Smooth muscle cell (in vitro differentiated cells): ENCODE measurements around the gene ME3. TPM values are rescaled to one million over a fixed set of nuclear protein-coding genes. Genes with fewer than 3 reads are reported as not detected.
A peak's percentile ranks its signal among the peaks of the same experiment; 100 is the strongest.

Experiments used
- DNase-seq: peaks from one replicate; lab custom pipeline; 2025; ENCODE audit not compliant: unreplicated experiment; lab: John Stamatoyannopoulos, UW
- H2AFZ ChIP-seq: fragments of 200-600 bp; sonication (generic); 2 replicates; pipeline ENCODE4 v1.6.0; 2016; ENCODE audit warnings: antibody characterized with exemption, low read depth, mild to moderate bottlenecking
- H3F3A ChIP-seq: fragments of 200-600 bp; sonication (generic); 2 replicates; pipeline ENCODE4 v1.6.0; 2017; ENCODE audit warnings: antibody characterized with exemption, low read depth
- H3K27ac ChIP-seq: fragments of 200-600 bp; sonication (generic); 2 replicates; pipeline ENCODE4 v1.5.1; 2016; ENCODE audit warnings: low read depth, mild to moderate bottlenecking
- H3K27me3 ChIP-seq: fragments of 200-600 bp; sonication (generic); 2 replicates; pipeline ENCODE4 v1.6.1; 2016; ENCODE audit warnings: low read depth, mild to moderate bottlenecking
- H3K36me3 ChIP-seq: fragments of 200-600 bp; sonication (generic); 2 replicates; pipeline ENCODE4 v1.5.1; 2016; ENCODE audit warnings: low read depth
- H3K4me1 ChIP-seq: fragments of 200-600 bp; sonication (generic); 2 replicates; pipeline ENCODE4 v1.5.1; 2016; ENCODE audit warnings: low read depth
- H3K4me2 ChIP-seq: fragments of 200-600 bp; sonication (generic); 2 replicates; pipeline ENCODE4 v1.6.0; 2016; ENCODE audit warnings: mild to moderate bottlenecking
- H3K4me3 ChIP-seq: fragments of 200-600 bp; sonication (generic); 2 replicates; pipeline ENCODE4 v1.5.1; 2016; ENCODE audit warnings: mild to moderate bottlenecking
- H3K79me2 ChIP-seq: fragments of 200-600 bp; sonication (generic); 2 replicates; pipeline ENCODE4 v1.6.0; 2016; ENCODE audit warnings: low read depth, mild to moderate bottlenecking
- H3K9ac ChIP-seq: fragments of 200-600 bp; sonication (generic); 2 replicates; pipeline ENCODE4 v1.6.0; 2016; ENCODE audit warnings: low read depth
- H3K9me3 ChIP-seq: fragments of 200-600 bp; sonication (generic); replicated peaks from 2 replicates; pipeline ENCODE4 v1.5.1; 2016; ENCODE audit warnings: low read depth
- H4K20me1 ChIP-seq: fragments of 200-600 bp; sonication (generic); 2 replicates; pipeline ENCODE4 v1.6.0; 2016; ENCODE audit warnings: low read depth
- CTCF ChIP-seq: fragments of 200-600 bp; sonication (generic); IDR thresholded peaks from 2 replicates; pipeline ENCODE4 v1.5.1; 2017; ENCODE audit warnings: borderline replicate concordance, mild to moderate bottlenecking, antibody characterized with exemption; ENCODE audit not compliant: insufficient read depth, poor library complexity, severe bottlenecking
- WGBS: methylation state at CpG from one replicate; pipeline ENCODE4 v1.1.7; 2016; ENCODE audit warnings: low lambda C conversion rate; 5-methylcytosine and 5-hydroxymethylcytosine counted together
- polyA plus RNA-seq: library from polyadenylated mRNA; unstranded; fragments of >200 nt; fragmentation: Nextera tagmentation; extraction: Ambion mirVana; gene quantifications from 2 replicates; pipeline ENCODE4 v1.2.1, GENCODE V29; 2016
- total RNA-seq: library from RNA; depleted of rRNA; stranded (reverse); fragments of >200 nt; gene quantifications from 2 replicates; pipeline ENCODE4 v1.2.3, GENCODE V29; 2014

ME3 gene
- total and polyA plus RNA-seq, 2 experiments from 2014 or later: 4.2 to 8.4 TPM

- Histone ChIP-seq H3K4me1 (peaks cover 11% of the 10 kb centered on the region), H3K9me3 (no peaks in the 10 kb centered on the region), H3F3A (no peaks in the 10 kb centered on the region), H3K4me2 (no peak overlapping the region), H3K27me3 (no peaks in the 10 kb centered on the region), H4K20me1 (no peaks in the 10 kb centered on the region), H3K4me3 (no peak overlapping the region), H3K79me2 (no peaks in the 10 kb centered on the region), H2AFZ (no peak overlapping the region), H3K9ac (no peak overlapping the region), H3K27ac (no peak overlapping the region), H3K36me3 (no peaks in the 10 kb centered on the region)
- TF ChIP-seq CTCF: no peak
- 40% methylated on average over 5 of the region's 5 CpGs for WGBS
- DNase-seq: no peak
Measured at GRCh38 chr11:86458294-86459001, 214.0 kb downstream of the ME3 start.

- DNase-seq: peak; percentile 41
- Histone ChIP-seq H3K27ac (no peak overlapping the region), H3F3A (no peaks in the 10 kb centered on the region), H4K20me1 (no peaks in the 10 kb centered on the region), H2AFZ (no peak overlapping the region), H3K4me2 (peak overlapping the region; percentile 28), H3K79me2 (no peaks in the 10 kb centered on the region), H3K9ac (no peak overlapping the region), H3K27me3 (no peaks in the 10 kb centered on the region), H3K4me3 (no peak overlapping the region), H3K9me3 (no peaks in the 10 kb centered on the region), H3K36me3 (no peaks in the 10 kb centered on the region), H3K4me1 (peaks cover 11% of the 10 kb centered on the region)
- WGBS: 15% methylated on average over 9 of the region's 9 CpGs
- peak; percentile 97 for TF ChIP-seq CTCF
Measured at GRCh38 chr11:86456075-86456939, 216.1 kb downstream of the ME3 start.

- H3K27ac ChIP-seq: no peak overlapping the region
- H3K4me3 ChIP-seq: no peak overlapping the region
- DNase-seq: no peak
- no peak overlapping the region for H2AFZ ChIP-seq
- no peaks in the 10 kb centered on the region for H3K27me3 ChIP-seq
- H3F3A ChIP-seq: no peaks in the 10 kb centered on the region
- no peaks in the 10 kb centered on the region for H4K20me1 ChIP-seq
- WGBS: 95% methylated on average over 2 of the region's 2 CpGs
- H3K36me3 ChIP-seq: no peaks in the 10 kb centered on the region
- H3K9ac ChIP-seq: no peak overlapping the region
- H3K4me1 ChIP-seq: no peaks in the 10 kb centered on the region
- no peak overlapping the region for H3K4me2 ChIP-seq
- H3K9me3 ChIP-seq: no peaks in the 10 kb centered on the region
- H3K79me2 ChIP-seq: no peaks in the 10 kb centered on the region
- TF ChIP-seq CTCF: no peak
Measured at GRCh38 chr11:86453290-86454030, 219.0 kb downstream of the ME3 start.
